ENCODE measurements around the gene ARHGAP22. TPM values are rescaled to one million over a fixed set of nuclear protein-coding genes. Genes with fewer than 3 reads are reported as not detected.

ARHGAP22 gene
- total RNA-seq, 4 donors from 2014 or later, result 7.7 to 16.5 (median 14.3) TPM

GRCh38 chr10:48636231-48636630, 31.4 kb upstream of the ARHGAP22 start:
- H3K36me3 ChIP-seq, result no peaks in the 10 kb centered on the region
- H3K4me3 ChIP-seq, result no peak overlapping the region
- H3K27ac ChIP-seq, result no peak overlapping the region
- DNase-seq (ENCODE audit: low spot score in 2 of 2), result no peak
- peaks cover 0 to 13% (median 2%) of the 10 kb centered on the region in 4 donors for H3K9me3 ChIP-seq
- peaks cover 0 to 6% (median 0%) of the 10 kb centered on the region in 4 donors for H3K4me1 ChIP-seq
- TF ChIP-seq POLR2A (IDR thresholded peaks at IDR 0.05), result no peak
- TF ChIP-seq EP300 (IDR thresholded peaks at IDR 0.05), result no peak
- TF ChIP-seq CTCF (IDR thresholded peaks at IDR 0.05), result no peak
- WGBS, 2 donors, result 64 to 69% methylated on average over 3 of the region's 3 CpGs
- no peaks in the 10 kb centered on the region for H3K27me3 ChIP-seq

- WGBS, 2 donors, result 82 to 87% methylated on average over 8 of the region's 8 CpGs
- H3K27ac ChIP-seq, result peak overlapping the region in 1 of 4 donors; percentile 32
- H3K4me3 ChIP-seq, result no peak overlapping the region
- no peaks in the 10 kb centered on the region for H3K36me3 ChIP-seq
- no peak for DNase-seq (ENCODE audit: low spot score in 2 of 2)
- H3K27me3 ChIP-seq, result no peaks in the 10 kb centered on the region
- TF ChIP-seq CTCF (IDR thresholded peaks at IDR 0.05) (no peak), POLR2A (IDR thresholded peaks at IDR 0.05) (no peak), EP300 (IDR thresholded peaks at IDR 0.05) (no peak)
- H3K9me3 ChIP-seq, result peaks cover 0 to 2% (median 0%) of the 10 kb centered on the region in 4 donors
- peaks cover 0 to 6% (median 0%) of the 10 kb centered on the region in 4 donors for H3K4me1 ChIP-seq
Measured at GRCh38 chr10:48634984-48635557, 30.2 kb upstream of the ARHGAP22 start.

GRCh38 chr10:48634198-48634983, 29.5 kb upstream of the ARHGAP22 start:
- TF ChIP-seq EP300 (IDR thresholded peaks at IDR 0.05), result peak in 1 of 2 donors; percentile 77
- TF ChIP-seq POLR2A (IDR thresholded peaks at IDR 0.05), result no peak
- no peaks in the 10 kb centered on the region for H3K9me3 ChIP-seq
- peak overlapping the region in 1 of 4 donors; percentile 32 for H3K27ac ChIP-seq
- H3K27me3 ChIP-seq, result no peaks in the 10 kb centered on the region
- no peak overlapping the region for H3K4me3 ChIP-seq
- peaks cover 0 to 6% (median 0%) of the 10 kb centered on the region in 4 donors for H3K4me1 ChIP-seq
- WGBS, 2 donors, result 52 to 62% methylated on average over 5 of the region's 5 CpGs
- no peaks in the 10 kb centered on the region for H3K36me3 ChIP-seq
- peak in 1 of 2 donors; percentile 41 for DNase-seq (ENCODE audit: low spot score in 2 of 2)

GRCh38 chr10:48633381-48634197, 28.7 kb upstream of the ARHGAP22 start:
- 85 to 87% methylated on average over 4 of the region's 4 CpGs for WGBS, 2 donors
- no peak for TF ChIP-seq EP300 (IDR thresholded peaks at IDR 0.05)
- no peak for TF ChIP-seq POLR2A (IDR thresholded peaks at IDR 0.05)
- no peak for TF ChIP-seq CTCF (IDR thresholded peaks at IDR 0.05)

GRCh38 chr10:48632166-48632565, 27.3 kb upstream of the ARHGAP22 start:
- no peak overlapping the region for H3K4me3 ChIP-seq
- no peak for DNase-seq (ENCODE audit: low spot score in 2 of 2)
- 71 to 86% methylated on average over 1 of the region's 1 CpG for WGBS, 2 donors
- H3K36me3 ChIP-seq, result no peaks in the 10 kb centered on the region
- TF ChIP-seq EP300 (IDR thresholded peaks at IDR 0.05) (no peak), POLR2A (IDR thresholded peaks at IDR 0.05) (no peak), CTCF (IDR thresholded peaks at IDR 0.05) (no peak)
- H3K9me3 ChIP-seq, result no peaks in the 10 kb centered on the region
- no peaks in the 10 kb centered on the region for H3K27me3 ChIP-seq
- no peak overlapping the region for H3K27ac ChIP-seq
- H3K4me1 ChIP-seq, result peaks cover 0 to 6% (median 0%) of the 10 kb centered on the region in 4 donors

More at GRCh38 chr10:48633381-48634197, 28.7 kb upstream of the ARHGAP22 start:
- no peaks in the 10 kb centered on the region for H3K27me3 ChIP-seq
- DNase-seq (ENCODE audit: low spot score in 2 of 2), result no peak
- no peaks in the 10 kb centered on the region for H3K36me3 ChIP-seq
- no peak overlapping the region for H3K27ac ChIP-seq
- H3K4me1 ChIP-seq, result peaks cover 0 to 6% (median 0%) of the 10 kb centered on the region in 4 donors
- H3K9me3 ChIP-seq, result no peaks in the 10 kb centered on the region
- no peak overlapping the region for H3K4me3 ChIP-seq

All from tibial nerve (tissue), 4 donors.